ENCODE results near the gene FNDC3B.

The FNDC3B gene

DNA sequence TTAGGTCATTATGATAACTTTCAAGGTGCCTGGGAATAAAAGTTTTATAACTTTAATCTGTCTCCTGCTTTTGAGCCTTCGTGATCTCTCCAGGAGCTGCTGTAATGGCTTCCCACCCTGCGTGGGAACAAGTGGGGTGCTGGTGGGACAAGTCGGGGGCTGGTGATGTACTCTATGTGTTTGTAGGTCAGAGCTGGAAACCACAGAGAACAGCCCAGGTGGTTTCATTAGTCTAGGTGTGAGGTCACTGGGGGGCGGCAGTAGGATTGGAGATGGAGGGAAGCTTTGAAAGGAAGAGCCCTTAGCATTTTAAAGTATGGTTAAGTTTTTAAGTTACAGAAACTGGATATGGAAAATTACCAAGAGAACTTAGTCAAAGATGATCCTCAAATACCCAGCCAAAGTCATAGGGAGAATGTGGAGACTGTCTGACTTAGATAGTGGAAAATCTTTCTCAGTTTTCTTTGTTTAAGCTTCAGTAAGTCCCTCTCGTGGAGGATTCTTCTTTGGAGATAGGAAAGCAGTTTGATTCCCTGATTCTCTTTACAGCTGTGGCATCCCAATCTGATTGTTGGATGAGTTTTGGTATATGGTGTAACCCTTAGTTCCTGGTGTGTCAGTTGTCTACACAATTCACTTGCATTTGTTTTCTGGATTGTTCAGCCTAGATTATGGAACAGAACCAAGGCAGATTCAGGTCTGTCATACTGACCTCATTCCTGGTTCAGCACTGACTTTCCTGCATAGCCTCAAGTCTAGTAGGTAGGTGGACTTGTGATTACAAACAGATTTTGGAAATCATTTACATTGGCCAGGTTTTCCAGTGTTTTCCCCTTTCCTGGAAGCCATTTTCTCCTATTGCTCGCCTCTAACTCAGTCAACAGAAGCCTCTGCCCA, 115.6 kb downstream of the FNDC3B start:
- Histone ChIP-seq H3K9me3 (ENCODE audit: insufficient read depth, low read length) (no peaks in the 10 kb centered on the region), H4K20me1 (ENCODE audit: low read depth, low read length) (no peaks in the 10 kb centered on the region), H3K4me3 (ENCODE audit: insufficient read depth, low read length, poor library complexity, severe bottlenecking) (no peak overlapping the region), H3K9ac (ENCODE audit: low read length) (no peak overlapping the region), H3K79me2 (ENCODE audit: insufficient read depth, low read length) (no peaks in the 10 kb centered on the region), H3K27ac (ENCODE audit: low read depth, low read length) (no peak overlapping the region), H3F3A (ENCODE audit: insufficient read depth) (no peaks in the 10 kb centered on the region), H3K9me2 (replicated peaks; ENCODE audit: insufficient read depth, low read length) (no peaks in the 10 kb centered on the region), H3K4me2 (ENCODE audit: low read depth, low read length, poor library complexity, severe bottlenecking) (no peak overlapping the region), H3K27me3 (ENCODE audit: low read length) (no peaks in the 10 kb centered on the region), H3K36me3 (ENCODE audit: low read length) (no peaks in the 10 kb centered on the region), H2AFZ (ENCODE audit: low read depth, low read length, severe bottlenecking) (no peak overlapping the region)
- TF ChIP-seq EZH2phosphoT487 (conservative IDR thresholded peaks at IDR 0.05; ENCODE audit: low read length) = no peak

DNA sequence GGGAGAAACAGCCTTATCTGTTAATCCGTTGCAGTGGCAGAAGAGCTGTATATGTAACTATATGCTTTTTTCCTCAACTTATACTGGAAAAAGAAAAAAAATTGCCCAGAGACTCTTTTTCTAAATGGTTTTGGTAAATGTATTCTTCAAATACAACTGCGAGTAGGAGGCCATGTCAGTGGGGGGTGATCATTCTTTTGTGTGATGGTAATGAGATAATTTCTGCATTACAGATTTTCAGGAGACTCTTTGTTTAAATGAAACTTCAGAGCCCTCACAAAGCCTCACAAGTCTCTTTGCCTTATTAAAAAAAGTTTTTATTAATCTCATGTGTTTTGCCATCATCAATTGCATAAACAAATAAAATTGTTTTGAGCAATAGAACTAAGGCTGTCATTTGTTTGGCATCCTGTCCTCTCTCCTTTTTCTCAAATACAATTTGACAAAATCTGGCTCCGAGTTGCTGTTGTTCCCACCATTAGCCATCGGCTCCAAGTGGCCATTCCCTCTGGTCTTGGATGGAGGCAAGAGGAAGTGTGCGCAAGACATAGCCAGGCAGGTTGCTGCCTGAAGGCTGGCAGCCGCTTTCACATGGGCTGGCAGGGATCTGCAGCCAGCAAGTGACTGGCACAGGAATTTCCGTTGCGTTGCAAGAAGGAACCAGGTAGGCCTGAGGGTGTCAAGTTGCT, 116.7 kb downstream of the FNDC3B start:
- TF ChIP-seq, protein P1, sequence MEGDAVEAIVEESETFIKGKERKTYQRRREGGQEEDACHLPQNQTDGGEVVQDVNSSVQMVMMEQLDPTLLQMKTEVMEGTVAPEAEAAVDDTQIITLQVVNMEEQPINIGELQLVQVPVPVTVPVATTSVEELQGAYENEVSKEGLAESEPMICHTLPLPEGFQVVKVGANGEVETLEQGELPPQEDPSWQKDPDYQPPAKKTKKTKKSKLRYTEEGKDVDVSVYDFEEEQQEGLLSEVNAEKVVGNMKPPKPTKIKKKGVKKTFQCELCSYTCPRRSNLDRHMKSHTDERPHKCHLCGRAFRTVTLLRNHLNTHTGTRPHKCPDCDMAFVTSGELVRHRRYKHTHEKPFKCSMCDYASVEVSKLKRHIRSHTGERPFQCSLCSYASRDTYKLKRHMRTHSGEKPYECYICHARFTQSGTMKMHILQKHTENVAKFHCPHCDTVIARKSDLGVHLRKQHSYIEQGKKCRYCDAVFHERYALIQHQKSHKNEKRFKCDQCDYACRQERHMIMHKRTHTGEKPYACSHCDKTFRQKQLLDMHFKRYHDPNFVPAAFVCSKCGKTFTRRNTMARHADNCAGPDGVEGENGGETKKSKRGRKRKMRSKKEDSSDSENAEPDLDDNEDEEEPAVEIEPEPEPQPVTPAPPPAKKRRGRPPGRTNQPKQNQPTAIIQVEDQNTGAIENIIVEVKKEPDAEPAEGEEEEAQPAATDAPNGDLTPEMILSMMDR (IDR thresholded peaks at IDR 0.05; ENCODE audit: insufficient read depth, low read length, poor library complexity, severe bottlenecking) = no peak
- no peak for TF ChIP-seq EZH2phosphoT487 (conservative IDR thresholded peaks at IDR 0.05; ENCODE audit: low read length)
- no peak overlapping the region for H3K27ac ChIP-seq (ENCODE audit: low read depth, low read length)
- no peaks in the 10 kb centered on the region for H3K36me3 ChIP-seq (ENCODE audit: low read length)
- H3K4me2 ChIP-seq (ENCODE audit: low read depth, low read length, poor library complexity, severe bottlenecking) = no peak overlapping the region
- H3K27me3 ChIP-seq (ENCODE audit: low read length) = no peaks in the 10 kb centered on the region
- H3K4me3 ChIP-seq (ENCODE audit: insufficient read depth, low read length, poor library complexity, severe bottlenecking) = no peak overlapping the region
- no peaks in the 10 kb centered on the region for H4K20me1 ChIP-seq (ENCODE audit: low read depth, low read length)
- H3K9me3 ChIP-seq (ENCODE audit: insufficient read depth, low read length) = no peaks in the 10 kb centered on the region
- no peak overlapping the region for H2AFZ ChIP-seq (ENCODE audit: low read depth, low read length, severe bottlenecking)
- no peaks in the 10 kb centered on the region for H3F3A ChIP-seq (ENCODE audit: insufficient read depth)
- H3K9ac ChIP-seq (ENCODE audit: low read length) = no peak overlapping the region
- no peaks in the 10 kb centered on the region for H3K79me2 ChIP-seq (ENCODE audit: insufficient read depth, low read length)
- no peaks in the 10 kb centered on the region for H3K9me2 ChIP-seq (replicated peaks; ENCODE audit: insufficient read depth, low read length)

- Histone ChIP-seq H3K9ac (ENCODE audit: low read length) (no peak overlapping the region), H3K27ac (ENCODE audit: low read depth, low read length) (no peak overlapping the region), H4K20me1 (ENCODE audit: low read depth, low read length) (no peaks in the 10 kb centered on the region), H3K27me3 (ENCODE audit: low read length) (no peaks in the 10 kb centered on the region), H3K4me2 (ENCODE audit: low read depth, low read length, poor library complexity, severe bottlenecking) (no peak overlapping the region), H3F3A (ENCODE audit: insufficient read depth) (no peaks in the 10 kb centered on the region), H3K9me2 (replicated peaks; ENCODE audit: insufficient read depth, low read length) (no peaks in the 10 kb centered on the region), H3K4me3 (ENCODE audit: insufficient read depth, low read length, poor library complexity, severe bottlenecking) (no peak overlapping the region), H3K79me2 (ENCODE audit: insufficient read depth, low read length) (no peaks in the 10 kb centered on the region), H2AFZ (ENCODE audit: low read depth, low read length, severe bottlenecking) (no peak overlapping the region), H3K36me3 (ENCODE audit: low read length) (no peaks in the 10 kb centered on the region), H3K9me3 (ENCODE audit: insufficient read depth, low read length) (no peaks in the 10 kb centered on the region)
- no peak for TF ChIP-seq EZH2phosphoT487 (conservative IDR thresholded peaks at IDR 0.05; ENCODE audit: low read length)
- TF ChIP-seq, protein P1 (IDR thresholded peaks at IDR 0.05; ENCODE audit: insufficient read depth, low read length, poor library complexity, severe bottlenecking) = no peak
Measured at GRCh38 chr3:172156586-172156955, 117.2 kb downstream of the FNDC3B start.

All from SU-DHL-6 (cell line).